Measurements from ENCODE around the gene ENPP5. TPM values are rescaled to one million over a fixed set of nuclear protein-coding genes. Genes with fewer than 3 reads are reported as not detected.
"Not testable (repeated sequence)": the region's sequence is repeated elsewhere in the genome, so short reads cannot be mapped to it uniquely, and the experiment has no call there.

The ENPP5 gene
- total RNA-seq, 2 donors from 2014 or later = 0.16 to 0.52 TPM

GRCh38 chr6:46144270-46144669, 26.5 kb downstream of the ENPP5 start:
- Mint-ChIP-seq H3K27ac (no peak overlapping the region), H3K36me3 (ENCODE audit: low read depth) (peaks cover 3% of the 10 kb centered on the region), H3K4me1 (peaks cover 6% of the 10 kb centered on the region), H3K27me3 (no peaks in the 10 kb centered on the region), H3K4me3 (no peak overlapping the region)
- no peaks in the 10 kb centered on the region for H3K9me3 ChIP-seq (ENCODE audit: control insufficient read depth, low read length, poor library complexity, severe bottlenecking)
- DNase-seq (no peak), ATAC-seq (no peak)

- peak overlapping the region; percentile 0 for H3K4me3 Mint-ChIP-seq
- peaks cover 40% of the 10 kb centered on the region for H3K4me1 Mint-ChIP-seq
- H3K27ac Mint-ChIP-seq = peak overlapping the region; percentile 3
- H3K9me3 ChIP-seq (ENCODE audit: control insufficient read depth, low read length, poor library complexity, severe bottlenecking) = no peaks in the 10 kb centered on the region
- ATAC-seq = no peak
- H3K27me3 Mint-ChIP-seq = no peaks in the 10 kb centered on the region
- DNase-seq = no peak
- peaks cover 5% of the 10 kb centered on the region for H3K36me3 Mint-ChIP-seq (ENCODE audit: low read depth)
Observed at GRCh38 chr6:46138281-46138680, 32.5 kb downstream of the ENPP5 start.

GRCh38 chr6:46137387-46137786, 33.4 kb downstream of the ENPP5 start:
- no peak for ATAC-seq
- H3K4me3 Mint-ChIP-seq = no peak overlapping the region
- peaks cover 2% of the 10 kb centered on the region for H3K36me3 Mint-ChIP-seq (ENCODE audit: low read depth)
- H3K4me1 Mint-ChIP-seq = peaks cover 44% of the 10 kb centered on the region
- H3K27me3 Mint-ChIP-seq = no peaks in the 10 kb centered on the region
- H3K27ac Mint-ChIP-seq = peak overlapping the region; percentile 72
- no peaks in the 10 kb centered on the region for H3K9me3 ChIP-seq (ENCODE audit: control insufficient read depth, low read length, poor library complexity, severe bottlenecking)
- DNase-seq = no peak

GRCh38 chr6:46136831-46137230, 33.9 kb downstream of the ENPP5 start:
- ATAC-seq (no peak), DNase-seq (no peak)
- H3K4me3 Mint-ChIP-seq = no peak overlapping the region
- H3K36me3 Mint-ChIP-seq (ENCODE audit: low read depth) = peaks cover 2% of the 10 kb centered on the region
- H3K27me3 Mint-ChIP-seq = no peaks in the 10 kb centered on the region
- H3K4me1 Mint-ChIP-seq = peaks cover 45% of the 10 kb centered on the region
- peak overlapping the region; percentile 72 for H3K27ac Mint-ChIP-seq
- H3K9me3 ChIP-seq (ENCODE audit: control insufficient read depth, low read length, poor library complexity, severe bottlenecking) = no peaks in the 10 kb centered on the region

GRCh38 chr6:46135176-46135575, 35.6 kb downstream of the ENPP5 start:
- Mint-ChIP-seq H3K4me1 (peaks cover 49% of the 10 kb centered on the region), H3K4me3 (no peak overlapping the region), H3K27me3 (no peaks in the 10 kb centered on the region), H3K27ac (no peak overlapping the region), H3K36me3 (ENCODE audit: low read depth) (peaks cover 2% of the 10 kb centered on the region)
- H3K9me3 ChIP-seq (ENCODE audit: control insufficient read depth, low read length, poor library complexity, severe bottlenecking) = no peaks in the 10 kb centered on the region
- ATAC-seq (no peak), DNase-seq (no peak)

GRCh38 chr6:46134216-46134615, 36.6 kb downstream of the ENPP5 start:
- ATAC-seq (no peak), DNase-seq (no peak)
- Mint-ChIP-seq H3K4me1 (peaks cover 51% of the 10 kb centered on the region), H3K27me3 (no peaks in the 10 kb centered on the region), H3K4me3 (no peak overlapping the region), H3K27ac (no peak overlapping the region), H3K36me3 (ENCODE audit: low read depth) (peaks cover 2% of the 10 kb centered on the region)
- H3K9me3 ChIP-seq (ENCODE audit: control insufficient read depth, low read length, poor library complexity, severe bottlenecking) = no peaks in the 10 kb centered on the region

- H3K36me3 Mint-ChIP-seq (ENCODE audit: low read depth); DNase-seq; H3K27me3 Mint-ChIP-seq: not testable (repeated sequence)
Observed at GRCh38 chr6:46131291-46131690, 39.5 kb downstream of the ENPP5 start.

GRCh38 chr6:46130666-46131065, 40.1 kb downstream of the ENPP5 start:
- no peak for ATAC-seq
- no peak for DNase-seq
- Mint-ChIP-seq H3K27me3 (no peaks in the 10 kb centered on the region), H3K4me3 (peak overlapping the region; percentile 98), H3K27ac (peak overlapping the region; percentile 95), H3K36me3 (ENCODE audit: low read depth) (no peaks in the 10 kb centered on the region), H3K4me1 (peaks cover 39% of the 10 kb centered on the region)
- no peaks in the 10 kb centered on the region for H3K9me3 ChIP-seq (ENCODE audit: control insufficient read depth, low read length, poor library complexity, severe bottlenecking)

More at GRCh38 chr6:46131291-46131690, 39.5 kb downstream of the ENPP5 start:
- H3K9me3 ChIP-seq (ENCODE audit: control insufficient read depth, low read length, poor library complexity, severe bottlenecking); H3K4me3 Mint-ChIP-seq; ATAC-seq; H3K27ac Mint-ChIP-seq: not testable (repeated sequence)
- peaks cover 41% of the 10 kb centered on the region for H3K4me1 Mint-ChIP-seq

- Mint-ChIP-seq H3K4me1 (peaks cover 35% of the 10 kb centered on the region), H3K36me3 (ENCODE audit: low read depth) (no peaks in the 10 kb centered on the region), H3K27me3 (no peaks in the 10 kb centered on the region), H3K4me3 (peak within 1 kb of the TSS; percentile 98), H3K27ac (peak within 1 kb of the TSS; percentile 95)
- no peaks in the 10 kb centered on the region for H3K9me3 ChIP-seq (ENCODE audit: control insufficient read depth, low read length, poor library complexity, severe bottlenecking)
- DNase-seq = peak; percentile 76 to 93 (median 88)
- peak; percentile 100 for ATAC-seq
Observed at GRCh38 chr6:46129629-46130511, 40.9 kb downstream of the ENPP5 start, which contains the start of gene ENPP4. TSS of gene ENPP4 (plus strand) at chr6:46129989. CDS start at chr6:46139584, 9,595 bp downstream.

- H3K36me3 Mint-ChIP-seq (ENCODE audit: low read depth) = no peaks in the 10 kb centered on the region
- H3K4me3 Mint-ChIP-seq = peak overlapping the region; percentile 98
- no peak for DNase-seq
- peak overlapping the region; percentile 95 for H3K27ac Mint-ChIP-seq
- H3K27me3 Mint-ChIP-seq = no peaks in the 10 kb centered on the region
- ATAC-seq = peak; percentile 35
- peaks cover 34% of the 10 kb centered on the region for H3K4me1 Mint-ChIP-seq
- H3K9me3 ChIP-seq (ENCODE audit: control insufficient read depth, low read length, poor library complexity, severe bottlenecking) = no peaks in the 10 kb centered on the region
Observed at GRCh38 chr6:46129291-46129628, 41.5 kb downstream of the ENPP5 start.

GRCh38 chr6:46128476-46128875, 42.3 kb downstream of the ENPP5 start:
- Mint-ChIP-seq H3K27me3 (no peaks in the 10 kb centered on the region), H3K36me3 (ENCODE audit: low read depth) (no peaks in the 10 kb centered on the region), H3K4me1 (peaks cover 29% of the 10 kb centered on the region), H3K27ac (no peak overlapping the region), H3K4me3 (peak overlapping the region; percentile 57)
- DNase-seq (no peak), ATAC-seq (no peak)
- H3K9me3 ChIP-seq (ENCODE audit: control insufficient read depth, low read length, poor library complexity, severe bottlenecking) = no peaks in the 10 kb centered on the region

GRCh38 chr6:46119679-46120078, 51.1 kb downstream of the ENPP5 start:
- not testable (repeated sequence) for DNase-seq; H3K27ac Mint-ChIP-seq; H3K36me3 Mint-ChIP-seq (ENCODE audit: low read depth)

GRCh38 chr6:46118836-46119235, 51.9 kb downstream of the ENPP5 start:
- peaks cover 4% of the 10 kb centered on the region for H3K4me1 Mint-ChIP-seq
- H3K27ac Mint-ChIP-seq = no peak overlapping the region
- no peak for ATAC-seq
- no peak overlapping the region for H3K4me3 Mint-ChIP-seq
- DNase-seq = no peak
- H3K27me3 Mint-ChIP-seq = no peaks in the 10 kb centered on the region
- no peaks in the 10 kb centered on the region for H3K9me3 ChIP-seq (ENCODE audit: control insufficient read depth, low read length, poor library complexity, severe bottlenecking)
- peaks cover 2% of the 10 kb centered on the region for H3K36me3 Mint-ChIP-seq (ENCODE audit: low read depth)

More at GRCh38 chr6:46119679-46120078, 51.1 kb downstream of the ENPP5 start:
- not testable (repeated sequence) for H3K4me1 Mint-ChIP-seq; H3K27me3 Mint-ChIP-seq; H3K9me3 ChIP-seq (ENCODE audit: control insufficient read depth, low read length, poor library complexity, severe bottlenecking); ATAC-seq; H3K4me3 Mint-ChIP-seq

- DNase-seq (no peak), ATAC-seq (no peak)
- Mint-ChIP-seq H3K4me1 (peaks cover 4% of the 10 kb centered on the region), H3K27me3 (no peaks in the 10 kb centered on the region), H3K36me3 (ENCODE audit: low read depth) (peaks cover 2% of the 10 kb centered on the region), H3K4me3 (no peak overlapping the region), H3K27ac (no peak overlapping the region)
- H3K9me3 ChIP-seq (ENCODE audit: control insufficient read depth, low read length, poor library complexity, severe bottlenecking) = no peaks in the 10 kb centered on the region
Observed at GRCh38 chr6:46118157-46118556, 52.6 kb downstream of the ENPP5 start.

Data from T-helper 17 cell (primary cell).